ENCODE data around the gene ATXN1.
A peak's percentile ranks its signal among the peaks of the same experiment; 100 is the strongest.

ATXN1 gene

DNA sequence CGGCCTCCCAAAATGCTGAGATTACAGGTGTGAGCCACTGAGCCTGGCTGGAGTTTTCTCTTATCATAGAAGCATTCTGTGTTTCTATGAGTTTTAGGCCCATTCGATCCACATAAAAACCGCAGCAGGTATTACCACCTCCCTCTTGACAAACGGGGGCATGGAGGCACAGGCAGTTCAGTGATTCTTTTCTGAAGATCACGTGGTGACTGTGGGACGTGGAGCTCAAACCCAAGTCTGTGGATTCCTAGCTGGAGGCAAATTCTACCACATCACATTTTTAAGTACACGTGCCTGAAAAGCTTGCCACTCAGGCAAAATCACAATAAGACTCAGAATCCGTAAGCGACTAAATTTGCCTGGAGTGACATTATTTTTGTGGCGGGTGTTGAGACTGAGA lies 331.6 kb downstream of the ATXN1 start:
- Histone ChIP-seq H3K79me2 (ENCODE audit: insufficient read depth, low read depth) (no peaks in the 10 kb centered on the region), H3K9ac (no peak overlapping the region), H3K27ac (no peak overlapping the region), H2AFZ (ENCODE audit: low read depth) (no peak overlapping the region), H3K27me3 (ENCODE audit: insufficient read depth, low read depth) (no peaks in the 10 kb centered on the region), H3K36me3 (ENCODE audit: insufficient read depth) (no peaks in the 10 kb centered on the region), H3K4me2 (no peak overlapping the region), H3K4me3 (IDR thresholded peaks at IDR 0.05; ENCODE audit: insufficient read depth, low read depth, low read length) (no peak overlapping the region), H4K20me1 (ENCODE audit: insufficient read depth) (no peaks in the 10 kb centered on the region), H3K4me1 (ENCODE audit: low read depth, poor library complexity, severe bottlenecking) (no peaks in the 10 kb centered on the region)
- TF ChIP-seq CTCF (conservative IDR thresholded peaks at IDR 0.05; ENCODE audit: low read depth, low read length), result no peak

GRCh38 chr6:16427124-16427523 lies 334.1 kb downstream of the ATXN1 start:
- Histone ChIP-seq H3K9ac (no peak overlapping the region), H3K79me2 (ENCODE audit: insufficient read depth, low read depth) (no peaks in the 10 kb centered on the region), H3K4me3 (IDR thresholded peaks at IDR 0.05; ENCODE audit: insufficient read depth, low read depth, low read length) (no peak overlapping the region), H3K27me3 (ENCODE audit: insufficient read depth, low read depth) (no peaks in the 10 kb centered on the region), H3K27ac (no peak overlapping the region), H3K36me3 (ENCODE audit: insufficient read depth) (no peaks in the 10 kb centered on the region), H2AFZ (ENCODE audit: low read depth) (no peak overlapping the region), H4K20me1 (ENCODE audit: insufficient read depth) (no peaks in the 10 kb centered on the region), H3K4me2 (no peak overlapping the region), H3K4me1 (ENCODE audit: low read depth, poor library complexity, severe bottlenecking) (peaks cover 19% of the 10 kb centered on the region)
- no peak for TF ChIP-seq CTCF (conservative IDR thresholded peaks at IDR 0.05; ENCODE audit: low read depth, low read length)

- Histone ChIP-seq H3K79me2 (ENCODE audit: insufficient read depth, low read depth) (no peaks in the 10 kb centered on the region), H4K20me1 (ENCODE audit: insufficient read depth) (no peaks in the 10 kb centered on the region), H3K4me3 (IDR thresholded peaks at IDR 0.05; ENCODE audit: insufficient read depth, low read depth, low read length) (no peak overlapping the region), H3K36me3 (ENCODE audit: insufficient read depth) (no peaks in the 10 kb centered on the region), H3K4me2 (no peak overlapping the region), H3K9ac (no peak overlapping the region), H3K4me1 (ENCODE audit: low read depth, poor library complexity, severe bottlenecking) (peaks cover 30% of the 10 kb centered on the region), H3K27me3 (ENCODE audit: insufficient read depth, low read depth) (no peaks in the 10 kb centered on the region), H3K27ac (no peak overlapping the region), H2AFZ (ENCODE audit: low read depth) (no peak overlapping the region)
- TF ChIP-seq CTCF (conservative IDR thresholded peaks at IDR 0.05; ENCODE audit: low read depth, low read length), result no peak
Observed at GRCh38 chr6:16425881-16426615, 335.2 kb downstream of the ATXN1 start.

DNA sequence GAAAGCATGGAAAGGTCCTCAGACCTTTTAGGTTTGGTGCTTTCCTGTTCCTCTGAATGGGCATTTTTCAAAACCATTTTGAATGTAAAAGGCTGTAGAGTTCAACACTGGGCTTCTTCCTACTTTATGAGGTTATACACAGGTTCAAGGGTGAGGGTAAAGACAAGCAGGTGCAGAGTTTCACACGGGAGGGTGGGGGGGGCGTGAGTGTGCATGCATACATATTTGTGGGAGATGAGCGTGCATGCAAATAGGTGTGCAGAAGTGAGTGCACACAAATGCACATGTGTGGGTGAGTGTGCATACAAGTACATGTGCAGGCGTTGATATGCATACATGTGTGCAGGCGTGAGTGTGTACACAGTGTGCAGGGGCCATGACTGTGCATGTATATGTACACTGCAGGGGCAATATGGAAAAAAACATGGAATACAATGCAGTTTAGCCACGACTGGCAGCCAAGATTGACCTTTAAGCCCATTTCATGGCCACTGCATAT lies 339.7 kb downstream of the ATXN1 start:
- Histone ChIP-seq H3K9ac (peak overlapping the region; percentile 61), H3K4me2 (peak overlapping the region; percentile 52), H3K4me3 (IDR thresholded peaks at IDR 0.05; ENCODE audit: insufficient read depth, low read depth, low read length) (no peak overlapping the region), H3K4me1 (ENCODE audit: low read depth, poor library complexity, severe bottlenecking) (peaks cover 52% of the 10 kb centered on the region), H2AFZ (ENCODE audit: low read depth) (peak overlapping the region; percentile 36; the same call in 1 of the 2 replicates), H3K79me2 (ENCODE audit: insufficient read depth, low read depth) (no peaks in the 10 kb centered on the region), H3K36me3 (ENCODE audit: insufficient read depth) (no peaks in the 10 kb centered on the region), H3K27ac (peak overlapping the region; percentile 95), H3K27me3 (ENCODE audit: insufficient read depth, low read depth) (no peaks in the 10 kb centered on the region), H4K20me1 (ENCODE audit: insufficient read depth) (no peaks in the 10 kb centered on the region)
- TF ChIP-seq CTCF (conservative IDR thresholded peaks at IDR 0.05; ENCODE audit: low read depth, low read length), result no peak

Measured in KMS-11 (cell line).